ENCODE results near the gene NPHS1. TPM values are rescaled to one million over a fixed set of nuclear protein-coding genes. Genes with fewer than 3 reads are reported as not detected.

The NPHS1 gene
- total and polyA plus RNA-seq, 5 experiments from 2014 or later = 0.27 to 0.50 TPM; not detected in 3

DNA sequence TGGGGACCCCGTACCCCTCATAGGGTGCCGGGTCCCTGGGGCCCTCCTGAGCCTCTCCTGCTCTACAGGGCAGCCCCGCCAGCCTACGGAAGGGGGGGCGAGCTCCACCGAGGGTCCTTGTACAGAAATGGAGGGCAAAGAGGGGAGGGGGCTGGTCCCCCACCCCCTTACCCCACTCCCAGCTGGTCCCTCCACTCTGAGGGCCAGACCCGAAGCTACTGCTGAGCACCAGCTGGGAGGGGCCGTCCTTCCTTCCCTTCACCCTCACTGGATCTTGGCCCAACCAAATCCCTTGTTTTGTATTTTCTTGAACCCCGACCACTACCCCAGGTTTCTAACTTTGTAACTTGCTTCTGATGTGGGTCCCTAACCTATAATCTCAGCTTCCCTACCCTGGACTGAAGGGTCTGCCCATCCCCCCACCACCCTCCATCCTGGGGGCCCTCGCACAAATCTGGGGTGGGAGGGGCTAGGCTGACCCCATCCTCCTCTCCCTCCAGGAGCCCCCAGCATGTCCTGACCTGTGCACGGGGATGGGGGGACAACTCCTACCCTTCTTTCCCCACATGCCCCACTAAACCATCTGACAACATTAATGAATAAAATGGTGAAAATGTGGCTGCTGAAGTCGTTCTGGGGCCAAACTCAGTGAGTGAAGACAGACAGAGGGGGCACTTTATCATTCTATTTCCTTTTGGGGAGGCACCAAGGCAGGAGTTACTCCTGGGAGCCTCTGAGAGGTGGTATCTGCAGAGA, 63.9 kb downstream of the NPHS1 start:
- Mint-ChIP-seq H3K27ac (no peak overlapping the region), H3K27me3 (peaks cover 2 to 11% (median 7%) of the 10 kb centered on the region in 5 donors), H3K9me3 (no peaks in the 10 kb centered on the region), H3K36me3 (no peaks in the 10 kb centered on the region), H3K4me3 (no peak overlapping the region), H3K4me1 (peaks cover 0 to 2% (median 0%) of the 10 kb centered on the region in 4 donors)
- ATAC-seq (no peak), DNase-seq (no peak)
- POLR2A ChIA-PET = no interaction called here

DNA sequence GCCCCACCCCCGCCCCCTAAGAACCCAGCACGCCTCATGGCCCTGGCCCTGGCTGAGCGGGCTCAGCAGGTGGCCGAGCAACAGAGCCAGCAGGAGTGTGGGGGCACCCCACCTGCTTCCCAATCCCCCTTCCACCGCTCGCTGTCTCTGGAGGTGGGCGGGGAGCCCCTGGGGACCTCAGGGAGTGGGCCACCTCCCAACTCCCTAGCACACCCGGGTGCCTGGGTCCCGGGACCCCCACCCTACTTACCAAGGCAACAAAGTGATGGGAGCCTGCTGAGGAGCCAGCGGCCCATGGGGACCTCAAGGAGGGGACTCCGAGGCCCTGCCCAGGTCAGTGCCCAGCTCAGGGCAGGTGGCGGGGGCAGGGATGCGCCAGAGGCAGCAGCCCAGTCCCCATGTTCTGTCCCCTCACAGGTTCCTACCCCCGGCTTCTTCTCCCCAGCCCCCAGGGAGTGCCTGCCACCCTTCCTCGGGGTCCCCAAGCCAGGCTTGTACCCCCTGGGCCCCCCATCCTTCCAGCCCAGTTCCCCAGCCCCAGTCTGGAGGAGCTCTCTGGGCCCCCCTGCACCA, 65.0 kb downstream of the NPHS1 start:
- Mint-ChIP-seq H3K9me3 (no peaks in the 10 kb centered on the region), H3K4me3 (no peak overlapping the region), H3K27ac (no peak overlapping the region), H3K36me3 (no peaks in the 10 kb centered on the region), H3K4me1 (peaks cover 0 to 2% (median 0%) of the 10 kb centered on the region in 4 donors), H3K27me3 (peaks cover 0 to 3% (median 3%) of the 10 kb centered on the region in 5 donors)
- ATAC-seq (no peak), DNase-seq (no peak)
- POLR2A ChIA-PET = no interaction called here

DNA sequence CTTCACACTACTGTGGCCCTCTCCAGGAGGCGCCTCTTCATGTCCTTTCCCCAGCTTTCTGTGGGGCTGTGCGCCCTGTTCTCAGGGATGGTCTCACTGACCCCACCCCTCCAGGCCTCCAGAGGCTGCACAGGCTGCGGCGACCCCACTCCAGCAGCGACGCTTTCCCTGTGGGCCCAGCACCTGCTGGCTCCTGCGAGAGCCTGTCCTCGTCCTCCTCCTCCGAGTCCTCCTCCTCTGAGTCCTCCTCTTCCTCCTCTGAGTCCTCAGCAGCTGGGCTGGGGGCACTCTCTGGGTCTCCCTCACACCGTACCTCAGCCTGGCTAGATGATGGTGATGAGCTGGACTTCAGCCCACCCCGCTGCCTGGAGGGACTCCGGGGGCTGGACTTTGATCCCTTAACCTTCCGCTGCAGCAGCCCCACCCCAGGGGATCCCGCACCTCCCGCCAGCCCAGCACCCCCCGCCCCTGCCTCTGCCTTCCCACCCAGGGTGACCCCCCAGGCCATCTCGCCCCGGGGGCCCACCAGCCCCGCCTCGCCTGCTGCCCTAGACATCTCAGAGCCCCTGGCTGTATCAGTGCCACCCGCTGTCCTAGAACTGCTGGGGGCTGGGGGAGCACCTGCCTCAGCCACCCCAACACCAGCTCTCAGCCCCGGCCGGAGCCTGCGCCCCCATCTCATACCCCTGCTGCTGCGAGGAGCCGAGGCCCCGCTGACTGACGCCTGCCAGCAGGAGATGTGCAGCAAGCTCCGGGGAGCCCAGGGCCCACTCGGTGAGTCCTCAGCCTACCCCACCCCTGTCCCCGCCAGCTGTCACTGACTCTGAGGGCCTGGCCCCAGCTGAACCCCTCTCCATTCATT, 65.8 kb downstream of the NPHS1 start:
- POLR2A ChIA-PET = no interaction called here
- Mint-ChIP-seq H3K4me3 (no peak overlapping the region), H3K9me3 (no peaks in the 10 kb centered on the region), H3K27ac (peak overlapping the region in 2 of 10 donors; percentile 30 to 79), H3K27me3 (no peaks in the 10 kb centered on the region), H3K4me1 (peaks cover 0 to 2% (median 0%) of the 10 kb centered on the region in 4 donors), H3K36me3 (no peaks in the 10 kb centered on the region)
- DNase-seq = no peak
- ATAC-seq = no peak

DNA sequence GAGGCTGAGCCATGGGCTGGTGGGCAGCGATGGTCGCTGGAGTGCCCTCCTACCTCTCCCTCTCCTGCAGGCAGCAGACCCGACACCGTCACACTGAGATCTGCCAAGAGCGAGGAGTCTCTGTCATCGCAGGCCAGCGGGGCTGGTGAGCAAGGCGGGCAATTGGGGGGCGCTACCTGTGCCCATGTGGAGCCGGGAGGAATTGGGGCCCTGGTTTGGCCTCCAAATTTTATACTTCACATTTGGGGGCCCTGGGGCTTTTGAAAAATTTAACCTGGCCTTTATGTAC, 67.0 kb downstream of the NPHS1 start:
- ATAC-seq (no peak), DNase-seq (no peak)
- no peaks in the 10 kb centered on the region for H3K27me3 Mint-ChIP-seq
- H3K9me3 Mint-ChIP-seq = no peaks in the 10 kb centered on the region
- peaks cover 0 to 2% (median 0%) of the 10 kb centered on the region in 4 donors for H3K4me1 Mint-ChIP-seq
- POLR2A ChIA-PET = no interaction called here
- no peak overlapping the region for H3K27ac Mint-ChIP-seq
- peaks cover 0 to 2% (median 0%) of the 10 kb centered on the region in 3 donors for H3K36me3 Mint-ChIP-seq
- no peak overlapping the region for H3K4me3 Mint-ChIP-seq

DNA sequence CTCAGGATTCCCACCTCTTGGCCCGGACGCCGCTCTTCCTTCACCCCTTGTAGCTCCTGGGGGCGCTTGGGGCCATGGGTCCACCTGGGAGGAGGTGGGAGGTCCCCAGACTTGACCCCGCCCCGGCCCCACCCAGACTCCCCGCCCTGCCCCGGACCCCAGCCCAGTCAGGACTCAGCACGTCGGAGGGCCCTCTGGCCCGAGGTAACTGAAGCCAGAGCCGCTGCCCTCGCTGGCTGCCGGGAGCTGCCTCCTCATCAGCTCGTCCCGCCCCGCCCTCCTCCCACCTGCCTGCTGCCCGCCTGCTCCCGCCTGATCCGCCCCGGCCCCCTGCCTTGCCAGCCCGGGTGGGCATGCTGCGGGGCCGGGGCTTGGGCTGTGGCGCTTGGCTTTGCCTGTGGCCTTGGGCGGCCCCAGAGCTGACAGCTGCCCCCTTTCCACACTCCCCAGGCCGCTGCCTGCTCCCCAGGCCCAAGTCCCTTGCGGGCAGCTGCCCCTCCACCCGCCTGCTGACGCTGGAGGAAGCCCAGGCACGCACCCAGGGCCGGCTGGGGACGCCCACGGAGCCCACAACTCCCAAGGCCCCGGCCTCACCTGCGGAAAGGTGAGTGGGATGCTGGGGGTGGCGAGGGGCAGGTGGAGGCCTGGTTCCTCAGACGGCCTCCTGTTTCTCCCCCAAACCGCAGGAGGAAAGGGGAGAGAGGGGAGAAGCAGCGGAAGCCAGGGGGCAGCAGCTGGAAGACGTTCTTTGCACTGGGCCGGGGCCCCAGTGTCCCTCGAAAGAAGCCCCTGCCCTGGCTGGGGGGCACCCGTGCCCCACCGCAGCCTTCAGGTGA, 67.6 kb downstream of the NPHS1 start:
- DNase-seq = no peak
- Mint-ChIP-seq H3K4me1 (peaks cover 0 to 2% (median 0%) of the 10 kb centered on the region in 4 donors), H3K36me3 (peaks cover 0 to 2% (median 0%) of the 10 kb centered on the region in 3 donors), H3K9me3 (no peaks in the 10 kb centered on the region), H3K4me3 (no peak overlapping the region), H3K27ac (no peak overlapping the region), H3K27me3 (no peaks in the 10 kb centered on the region)
- ATAC-seq = no peak
- POLR2A ChIA-PET = no interaction called here

DNA sequence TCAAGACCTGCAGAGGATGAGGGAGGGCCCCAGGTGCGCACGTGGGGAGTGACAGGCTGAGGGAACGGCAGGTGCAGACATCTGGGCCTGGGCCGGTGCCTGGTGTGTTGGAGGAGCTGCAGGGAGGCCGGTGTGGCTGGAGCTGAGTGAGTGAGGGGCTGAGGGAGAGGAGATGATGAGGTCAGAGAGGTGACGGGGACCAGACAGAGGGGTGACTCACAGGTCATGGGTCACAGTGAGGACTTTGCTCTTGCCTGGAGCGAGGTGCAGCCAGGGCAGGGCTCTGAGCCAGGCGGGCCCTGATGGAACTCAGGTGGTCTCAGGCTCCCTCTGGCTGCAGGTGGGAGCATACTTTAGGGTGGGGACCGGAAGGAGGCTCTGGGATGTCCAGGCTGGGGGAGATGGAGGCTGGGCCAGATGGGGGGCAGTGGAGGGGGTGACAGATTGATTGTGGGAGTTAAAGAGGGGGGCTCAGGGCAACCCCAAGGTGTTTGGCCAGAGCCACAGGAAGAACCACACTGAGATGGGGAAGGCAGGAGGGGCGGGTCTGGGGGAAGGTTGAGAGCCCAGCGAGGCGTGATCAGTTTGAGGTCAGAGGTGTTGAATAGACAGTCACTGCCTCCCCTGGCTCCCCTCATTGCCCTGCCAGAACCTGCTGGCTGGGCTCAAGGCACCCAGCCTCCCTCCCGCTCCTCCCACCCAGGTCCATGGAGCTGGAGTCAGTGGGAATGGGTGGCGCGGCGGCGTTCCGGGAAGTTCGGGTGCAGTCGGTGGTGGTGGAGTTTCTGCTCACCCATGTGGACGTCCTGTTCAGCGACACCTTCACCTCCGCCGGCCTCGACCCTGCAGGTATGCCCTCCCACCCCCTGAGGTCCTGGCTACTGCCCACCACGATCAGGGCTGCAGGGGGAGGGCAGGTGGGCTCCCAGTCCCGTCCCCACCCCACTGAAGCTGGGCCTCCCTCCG, 68.6 kb downstream of the NPHS1 start:
- DNase-seq (no peak), ATAC-seq (no peak)
- POLR2A ChIA-PET = no interaction called here
- no peaks in the 10 kb centered on the region for H3K27me3 Mint-ChIP-seq
- peaks cover 0 to 4% (median 0%) of the 10 kb centered on the region in 4 donors for H3K4me1 Mint-ChIP-seq
- H3K27ac Mint-ChIP-seq = peak overlapping the region in 1 of 10 donors; percentile 56
- H3K36me3 Mint-ChIP-seq = peaks cover 0 to 2% (median 2%) of the 10 kb centered on the region in 3 donors
- no peak overlapping the region for H3K4me3 Mint-ChIP-seq
- H3K9me3 Mint-ChIP-seq = no peaks in the 10 kb centered on the region

DNA sequence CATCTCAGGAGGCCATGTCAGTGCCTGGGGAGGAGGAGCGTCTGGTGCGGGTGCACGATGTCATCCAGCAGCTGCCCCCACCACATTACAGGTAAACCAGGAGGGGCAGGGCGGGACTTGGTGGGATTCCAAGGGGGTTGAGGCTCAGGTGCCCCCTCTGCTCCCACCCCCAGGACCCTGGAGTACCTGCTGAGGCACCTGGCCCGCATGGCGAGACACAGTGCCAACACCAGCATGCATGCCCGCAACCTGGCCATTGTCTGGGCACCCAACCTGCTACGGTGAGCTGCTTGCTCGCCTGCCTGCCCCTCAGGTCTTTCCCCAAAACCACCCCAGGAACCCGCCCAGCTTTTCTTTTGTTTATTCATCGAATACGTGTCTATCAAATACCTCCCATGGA, 69.7 kb downstream of the NPHS1 start:
- POLR2A ChIA-PET = no interaction called here

DNA sequence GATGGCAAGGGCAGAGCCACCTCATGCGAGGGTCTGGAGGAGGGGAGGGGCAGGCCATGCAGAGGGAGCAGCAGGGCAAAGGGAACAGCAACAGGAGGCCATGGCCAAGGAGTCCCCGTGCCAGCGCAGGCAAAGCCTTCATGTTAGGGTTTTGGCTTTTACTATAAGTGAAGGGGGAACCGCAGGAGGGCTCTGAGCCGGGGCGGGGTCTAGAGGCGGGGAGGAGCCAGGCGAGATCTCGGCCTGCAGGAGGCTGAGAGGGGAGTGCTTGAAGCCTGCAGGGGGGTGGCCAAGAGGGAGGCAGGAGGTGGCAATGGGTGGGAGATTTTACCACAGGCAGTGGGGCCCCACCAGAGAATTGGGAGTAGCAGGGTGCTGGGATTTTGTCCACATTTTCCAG, 70.7 kb downstream of the NPHS1 start:
- Mint-ChIP-seq H3K4me3 (no peak overlapping the region), H3K9me3 (no peaks in the 10 kb centered on the region), H3K4me1 (peaks cover 4 to 8% (median 5%) of the 10 kb centered on the region in 4 donors), H3K27ac (peak overlapping the region in 1 of 10 donors; percentile 37), H3K36me3 (peaks cover 0 to 2% (median 2%) of the 10 kb centered on the region in 3 donors), H3K27me3 (no peaks in the 10 kb centered on the region)
- POLR2A ChIA-PET = no interaction called here
- no peak for DNase-seq
- no peak for ATAC-seq

More for the DNA sequence above, 69.7 kb downstream of the NPHS1 start:
- Mint-ChIP-seq H3K27ac (no peak overlapping the region), H3K27me3 (no peaks in the 10 kb centered on the region), H3K4me1 (peaks cover 0 to 4% (median 0%) of the 10 kb centered on the region in 4 donors), H3K36me3 (peaks cover 0 to 2% (median 2%) of the 10 kb centered on the region in 3 donors), H3K4me3 (no peak overlapping the region), H3K9me3 (no peaks in the 10 kb centered on the region)
- DNase-seq (no peak), ATAC-seq (no peak)

DNA sequence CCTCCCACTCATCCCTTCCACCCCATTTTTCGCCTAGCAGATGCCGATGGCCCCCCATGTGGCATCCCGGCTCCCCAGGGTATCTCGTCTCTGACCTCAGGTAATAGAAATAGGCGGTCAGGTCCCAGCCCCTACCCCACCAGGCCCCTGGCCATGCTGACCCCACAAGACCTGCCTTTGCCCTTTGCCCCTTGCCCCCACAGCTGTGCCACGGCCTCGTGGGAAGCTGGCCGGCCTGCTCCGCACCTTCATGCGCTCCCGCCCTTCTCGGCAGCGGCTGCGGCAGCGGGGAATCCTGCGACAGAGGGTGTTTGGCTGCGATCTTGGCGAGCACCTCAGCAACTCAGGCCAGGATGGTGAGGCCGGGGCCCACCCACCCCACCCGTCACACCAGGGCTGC, 71.6 kb downstream of the NPHS1 start:
- no peak for DNase-seq
- Mint-ChIP-seq H3K4me3 (no peak overlapping the region), H3K36me3 (peaks cover 0 to 2% (median 2%) of the 10 kb centered on the region in 3 donors)

DNA sequence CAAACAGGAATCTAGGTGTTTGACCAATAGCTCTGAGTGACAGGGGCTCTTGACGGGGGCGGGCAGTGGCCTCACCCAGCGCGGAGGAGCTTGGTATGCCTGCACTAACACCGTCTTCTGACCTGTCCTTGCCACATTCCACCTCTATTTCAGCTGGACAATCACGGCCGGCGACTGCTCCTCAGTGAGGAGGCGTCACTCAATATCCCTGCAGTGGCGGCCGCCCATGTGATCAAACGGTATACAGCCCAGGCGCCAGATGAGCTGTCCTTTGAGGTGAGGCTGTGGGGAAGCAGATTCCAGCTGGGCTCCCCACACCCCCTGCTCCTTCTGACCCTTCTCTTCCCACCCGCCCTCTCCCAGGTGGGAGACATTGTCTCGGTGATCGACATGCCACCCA, 72.2 kb downstream of the NPHS1 start:
- Mint-ChIP-seq H3K9me3 (no peaks in the 10 kb centered on the region), H3K27me3 (no peaks in the 10 kb centered on the region), H3K36me3 (peaks cover 0 to 2% (median 2%) of the 10 kb centered on the region in 3 donors), H3K4me1 (peaks cover 8 to 14% (median 11%) of the 10 kb centered on the region in 4 donors), H3K27ac (no peak overlapping the region), H3K4me3 (peak overlapping the region in 1 of 10 donors; percentile 34)
- ATAC-seq (no peak), DNase-seq (no peak)
- POLR2A ChIA-PET = interaction anchor here (0.6 kb wide), 1 partner anchor 106 kb away, joined by 5 read pairs; no protein-coding TSS in a partner anchor

More for the DNA sequence above, 71.6 kb downstream of the NPHS1 start:
- no peak for ATAC-seq
- Mint-ChIP-seq H3K4me1 (peaks cover 6 to 14% (median 10%) of the 10 kb centered on the region in 4 donors), H3K9me3 (no peaks in the 10 kb centered on the region), H3K27ac (no peak overlapping the region), H3K27me3 (no peaks in the 10 kb centered on the region)
- POLR2A ChIA-PET = interaction anchor here (0.6 kb wide), 1 partner anchor 107 kb away, joined by 5 read pairs; no protein-coding TSS in a partner anchor

DNA sequence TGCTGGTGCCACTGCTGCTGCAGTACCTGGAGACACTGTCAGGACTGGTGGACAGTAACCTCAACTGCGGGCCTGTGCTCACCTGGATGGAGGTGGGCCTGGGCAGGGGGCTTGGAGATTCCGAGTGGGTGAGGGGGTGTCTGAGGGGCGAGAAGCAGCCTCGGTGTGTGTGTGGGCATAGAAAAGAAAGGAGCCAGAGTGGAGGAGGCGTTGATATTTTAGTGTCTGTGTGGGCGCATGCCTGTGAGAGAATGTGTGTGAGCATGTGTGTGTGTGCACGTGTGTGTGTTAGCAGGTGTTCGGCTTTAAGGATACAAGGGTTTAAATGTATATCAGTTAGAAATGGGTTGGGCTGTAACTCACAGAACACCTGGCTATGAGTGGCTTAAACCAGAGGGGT, 73.3 kb downstream of the NPHS1 start:
- peaks cover 0 to 2% (median 2%) of the 10 kb centered on the region in 3 donors for H3K36me3 Mint-ChIP-seq
- H3K9me3 Mint-ChIP-seq = no peaks in the 10 kb centered on the region
- ATAC-seq (no peak), DNase-seq (no peak)
- H3K27ac Mint-ChIP-seq = no peak overlapping the region
- peak overlapping the region in 1 of 10 donors; percentile 4 for H3K4me3 Mint-ChIP-seq
- POLR2A ChIA-PET = no interaction called here
- peaks cover 8 to 23% (median 18%) of the 10 kb centered on the region in 4 donors for H3K4me1 Mint-ChIP-seq
- no peaks in the 10 kb centered on the region for H3K27me3 Mint-ChIP-seq

All from naive thymus-derived CD8-positive, alpha-beta T cell (primary cell).